H1 (cell line): Measurements from ENCODE around the gene C14orf93. TPM values are rescaled to one million over a fixed set of nuclear protein-coding genes. Genes with fewer than 3 reads are reported as not detected.

Experiments used
- CTCF ChIA-PET: fragments of 300-600 bp; sonication (Branson Sonifier 250); formaldehyde crosslinking; loops from one replicate; lab custom pipeline; 2021; ENCODE audit not compliant: partially characterized antibody; lab: Charles Lee
- POLR2A ChIA-PET: fragments of 300-600 bp; sonication (Branson Sonifier 250); formaldehyde crosslinking; loops from one replicate; lab custom pipeline; 2021; ENCODE audit warnings: inconsistent platforms; ENCODE audit not compliant: partially characterized antibody; lab: Charles Lee
- DNase-seq, 2 experiments: peaks; one replicate each; pipeline versions ENCODE4 v3.0.0 to v3.0.0-alpha.2; 2010 to 2022; ENCODE audit warnings: low spot score in 2 of 2, low read depth in 1 of 2, mixed read lengths in 1 of 2
- FAIRE-seq: peaks from 2 replicates; lab custom pipeline; 2011; peaks lifted over from hg19 to GRCh38; lab: Jason Lieb, UNC
- H2AFZ ChIP-seq: 2 replicates; pipeline ENCODE4 v1.8.1; 2012; ENCODE audit warnings: low read length, inconsistent platforms
- H2AK5ac ChIP-seq: 2 replicates; pipeline ENCODE4 v1.6.1; 2013; ENCODE audit warnings: low read depth, low read length
- H2BK120ac ChIP-seq: replicated peaks from 2 replicates; pipeline ENCODE3; 2013; ENCODE audit warnings: low read depth, low read length, inconsistent platforms
- H2BK12ac ChIP-seq: 2 replicates; pipeline ENCODE4 v1.6.1; 2013; ENCODE audit warnings: low read depth, low read length
- H2BK15ac ChIP-seq: 2 replicates; pipeline ENCODE4 v1.6.1; 2013; ENCODE audit warnings: low read length
- H2BK20ac ChIP-seq: 2 replicates; pipeline ENCODE4 v1.6.1; 2013; ENCODE audit warnings: low read length
- H2BK5ac ChIP-seq: 2 replicates; pipeline ENCODE4 v1.6.1; 2013; ENCODE audit warnings: low read depth, low read length
- H3K14ac ChIP-seq: 2 replicates; pipeline ENCODE4 v1.6.1; 2013; ENCODE audit warnings: inconsistent platforms; ENCODE audit not compliant: insufficient read length
- H3K18ac ChIP-seq: 2 replicates; pipeline ENCODE4 v1.6.1; 2013; ENCODE audit warnings: low read length; ENCODE audit errors: extremely low read depth
- H3K23ac ChIP-seq: 2 replicates; pipeline ENCODE4 v1.6.1; 2013; ENCODE audit warnings: inconsistent platforms; ENCODE audit not compliant: insufficient read length
- H3K23me2 ChIP-seq: 2 replicates; pipeline ENCODE4 v1.6.1; 2013; ENCODE audit warnings: low read depth, low read length
- H3K27ac ChIP-seq: 2 replicates; pipeline ENCODE4 v1.6.1; 2011; ENCODE audit warnings: low read depth, low read length, inconsistent platforms
- H3K27me3 ChIP-seq, 4 experiments: replicated peaks in 1 of 4; 1 replicate in 1 of 4; 2 replicates in 3 of 4; pipeline versions ENCODE4 v1.6.1 to v1.8.1; 2011 to 2013; ENCODE audit warnings: low read length in 3 of 4, mild to moderate bottlenecking in 3 of 4, inconsistent platforms in 2 of 4, mixed read lengths in 2 of 4, moderate library complexity in 1 of 4; ENCODE audit not compliant: control insufficient read depth in 3 of 4, insufficient read depth in 3 of 4; ENCODE audit errors: extremely low read depth in 1 of 4
- H3K36me3 ChIP-seq, 4 experiments: 2 replicates each; pipeline versions ENCODE4 v1.6.1 to v1.8.1; 2011 to 2013; ENCODE audit warnings: mild to moderate bottlenecking in 4 of 4, low read length in 3 of 4, moderate library complexity in 2 of 4, control low read depth in 1 of 4, inconsistent platforms in 1 of 4; ENCODE audit not compliant: insufficient read depth in 4 of 4, control insufficient read depth in 2 of 4
- H3K4ac ChIP-seq: replicated peaks from 2 replicates; pipeline ENCODE3; 2013; ENCODE audit warnings: low read length, low read depth, mixed read lengths, inconsistent platforms; ENCODE audit not compliant: insufficient read length
- H3K4me1 ChIP-seq, 4 experiments: replicated peaks in 1 of 4; 1 replicate in 1 of 4; 2 replicates in 3 of 4; pipeline versions ENCODE4 v1.6.1 to v1.8.1; 2011 to 2013; ENCODE audit warnings: low read length in 3 of 4, inconsistent platforms in 2 of 4, mixed read lengths in 1 of 4; ENCODE audit not compliant: insufficient read depth in 4 of 4, control insufficient read depth in 3 of 4
- H3K4me2 ChIP-seq, 2 experiments: 2 replicates each; pipeline versions ENCODE4 v1.6.1 to v1.8.1; 2011 to 2013; ENCODE audit warnings: low read depth in 2 of 2, low read length in 2 of 2, control low read depth in 1 of 2, inconsistent platforms in 1 of 2, mild to moderate bottlenecking in 1 of 2; ENCODE audit not compliant: insufficient read depth in 1 of 2
- H3K4me3 ChIP-seq, 4 experiments: fragments of 200-600, 300-600 bp in 1 of 4; sonication (generic), shearing (Covaris generic), sonication (Bioruptor Twin) in 1 of 4; 2 replicates each; pipeline versions ENCODE4 v1.5.1 to v1.8.1; 2011 to 2016; ENCODE audit warnings: low read length in 4 of 4, low read depth in 3 of 4, control low read depth in 2 of 4, inconsistent platforms in 2 of 4, mild to moderate bottlenecking in 2 of 4, mixed read lengths in 1 of 4, moderate library complexity in 1 of 4; ENCODE audit not compliant: insufficient read depth in 2 of 4; ENCODE audit errors: extremely low read depth in 1 of 4
- H3K56ac ChIP-seq: replicated peaks from 2 replicates; pipeline ENCODE3; 2013; ENCODE audit warnings: low read depth, mild to moderate bottlenecking, mixed read lengths, low read length, inconsistent platforms; ENCODE audit not compliant: insufficient read length
- H3K79me1 ChIP-seq: 2 replicates; pipeline ENCODE4 v1.6.1; 2013; ENCODE audit warnings: low read depth, low read length, control low read depth
- H3K79me2 ChIP-seq, 2 experiments: 2 replicates each; pipeline versions ENCODE4 v1.6.1 to v1.8.1; 2012 to 2013; ENCODE audit warnings: low read length in 2 of 2, mild to moderate bottlenecking in 2 of 2, inconsistent platforms in 1 of 2; ENCODE audit not compliant: insufficient read depth in 2 of 2, control insufficient read depth in 1 of 2
- H3K9ac ChIP-seq, 4 experiments: replicated peaks in 1 of 4; 1 replicate in 1 of 4; 2 replicates in 3 of 4; pipeline versions ENCODE4 v1.6.1 to v1.8.1; 2011 to 2013; ENCODE audit warnings: low read depth in 3 of 4, low read length in 3 of 4, control low read depth in 2 of 4, mild to moderate bottlenecking in 2 of 4, moderate library complexity in 2 of 4, inconsistent platforms in 1 of 4; ENCODE audit errors: extremely low read depth in 1 of 4
- H3K9me3 ChIP-seq, 2 experiments: 2 replicates each; pipeline versions ENCODE4 v1.6.1 to v1.8.1; 2012 to 2013; ENCODE audit warnings: mild to moderate bottlenecking in 2 of 2, moderate library complexity in 2 of 2, control low read depth in 1 of 2, inconsistent platforms in 1 of 2, low read depth in 1 of 2, low read length in 1 of 2, mixed read lengths in 1 of 2; ENCODE audit not compliant: insufficient read depth in 2 of 2
- H4K20me1 ChIP-seq, 2 experiments: replicated peaks in 1 of 2; 2 replicates each; pipeline versions ENCODE3 to v1.8.1; 2011 to 2013; ENCODE audit warnings: inconsistent platforms in 2 of 2, low read length in 2 of 2, mild to moderate bottlenecking in 1 of 2; ENCODE audit not compliant: insufficient read depth in 2 of 2, control insufficient read depth in 1 of 2
- H4K5ac ChIP-seq: 2 replicates; pipeline ENCODE4 v1.6.1; 2013; ENCODE audit warnings: low read length, low read depth, mixed read lengths, inconsistent platforms; ENCODE audit not compliant: insufficient read length
- H4K8ac ChIP-seq: 2 replicates; pipeline ENCODE4 v1.8.0; 2013; ENCODE audit warnings: mild to moderate bottlenecking, moderate library complexity, low read length, inconsistent platforms; ENCODE audit not compliant: insufficient read depth; ENCODE audit errors: extremely low read depth
- H4K91ac ChIP-seq: replicated peaks from 2 replicates; pipeline ENCODE3; 2013; ENCODE audit warnings: low read length, mixed read lengths, inconsistent platforms; ENCODE audit not compliant: insufficient read length
- ASH2L ChIP-seq: fragments of 200-600, 300-600 bp; sonication (generic); IDR thresholded peaks from one replicate; pipeline ENCODE4 v1.7.1; 2017; ENCODE audit warnings: low read length
- CBX5 ChIP-seq: fragments of 300-800, 300-1000 bp; sonication (generic); IDR thresholded peaks from 2 replicates; pipeline ENCODE4 v1.7.1; 2016; ENCODE audit warnings: antibody characterized with exemption, low read length, low read depth
- EZH2 ChIP-seq: fragments of 200-600 bp; sonication (generic); IDR thresholded peaks from 2 replicates; pipeline ENCODE4 v1.7.1; 2012; ENCODE audit warnings: low read depth, mild to moderate bottlenecking, moderate library complexity, low read length, inconsistent platforms; ENCODE audit not compliant: severe bottlenecking
- HDAC6 ChIP-seq: IDR thresholded peaks from one replicate; pipeline ENCODE4 v1.7.1; 2012; ENCODE audit warnings: low read depth, mild to moderate bottlenecking, inconsistent platforms, low read length, moderate library complexity
- POLR2AphosphoS5 ChIP-seq: IDR thresholded peaks from 2 replicates; pipeline ENCODE4 v1.6.1; 2011; ENCODE audit warnings: low read depth, low read length
- WGBS, 2 experiments: shearing (Covaris generic) in 1 of 2; methylation state at CpG; one replicate each; pipeline versions ENCODE4 v1.1.6 to v1.1.7; 2013 to 2015; ENCODE audit warnings: low lambda C conversion rate in 2 of 2, mixed read lengths in 2 of 2, inconsistent platforms in 1 of 2, low coverage in 1 of 2, missing lambda C conversion rate in 1 of 2; ENCODE audit not compliant: insufficient replicate concordance in 2 of 2, insufficient coverage in 1 of 2, insufficient read length in 1 of 2; ENCODE audit errors: extremely low coverage in 1 of 2, missing lambda C conversion rate in 1 of 2; 5-methylcytosine and 5-hydroxymethylcytosine counted together
- polyA plus RNA-seq, 7 experiments: library from polyadenylated mRNA; depleted of rRNA in 3 of 7; stranded (reverse) in 5 of 7; unstranded in 2 of 7; fragments of >200 nt in 5 of 7; fragments of 200-250 nt in 2 of 7; gene quantifications; 1 replicate in 5 of 7; 2 replicates in 1 of 7; 4 replicates in 1 of 7; pipeline versions ENCODE4 v1.2.1 to v1.2.3, GENCODE V29; 2011 to 2013; ENCODE audit warnings: missing spikeins in 2 of 7, mixed read lengths in 2 of 7
- total RNA-seq: library from RNA; stranded (reverse); fragmentation: NEBNext Ultra II Directional; extraction: Animal tissue kit (Norgen Biotek cat#: 25700); gene quantifications from 2 replicates; pipeline ENCODE4 v1.2.1, GENCODE V29; 2021

Gene C14orf93
- total and polyA plus RNA-seq, 2 of the 8 experiments (the other 6 are each of a cell fraction or from before 2014, with no cell fraction given) = 7.8 to 8.2 TPM

GRCh38 chr14:23023022-23023794 lies 13.3 kb upstream of the C14orf93 start:
- Histone ChIP-seq H3K23me2 (no peaks in the 10 kb centered on the region), H3K27ac (no peak overlapping the region), H3K9me3 (no peaks in the 10 kb centered on the region), H3K23ac (no peak overlapping the region), H3K4me2 (no peak overlapping the region), H2BK5ac (no peak overlapping the region), H4K5ac (no peak overlapping the region), H3K4ac (no peak overlapping the region), H2BK20ac (no peak overlapping the region), H2BK120ac (no peak overlapping the region), H4K91ac (no peak overlapping the region), H3K14ac (no peak overlapping the region), H3K79me2 (peaks cover 0 to 2% of the 10 kb centered on the region in 2 experiments; a peak in 1 of 4 replicates), H2AK5ac (no peak overlapping the region), H4K8ac (no peak overlapping the region), H2BK12ac (no peak overlapping the region), H3K4me1 (peaks cover 0 to 3% (median under 1%) of the 10 kb centered on the region in 4 experiments; a peak in 1 of 7 replicates), H3K9ac (no peak overlapping the region), H3K79me1 (no peaks in the 10 kb centered on the region), H4K20me1 (peaks cover 2 to 3% of the 10 kb centered on the region in 2 experiments), H3K27me3 (no peaks in the 10 kb centered on the region), H3K56ac (no peak overlapping the region), H2BK15ac (no peak overlapping the region), H3K4me3 (no peak overlapping the region), H3K18ac (no peak overlapping the region), H2AFZ (no peak overlapping the region), H3K36me3 (peaks cover 3 to 20% (median 9%) of the 10 kb centered on the region in 4 experiments; a peak in 6 of 8 replicates)
- TF ChIP-seq HDAC6 (no peak), ASH2L (no peak), POLR2AphosphoS5 (no peak), CBX5 (no peak), EZH2 (no peak)
- WGBS, 2 experiments = 87% methylated on average over 8 of the region's 8 CpGs; no CpG with 5 or more reads in 1 of the 2 experiments
- POLR2A ChIA-PET = interaction anchor here (0.6 to 11.2 kb wide), 12 partner anchors 8 to 220 kb away, joined by 3 to 99 read pairs (median 4); partner anchors contain the start of genes CDH24, PSMB11 and PSMB5
- CTCF ChIA-PET = interaction anchor here (0.5 to 11.9 kb wide), 13 partner anchors 10 to 543 kb away, joined by 3 to 103 read pairs (median 6); partner anchors contain the start of genes AJUBA, CDH24 and PSMB11
- no peak for FAIRE-seq
- DNase-seq = no peak
